Sigmoid colon (tissue), 4 donors: ENCODE results near the gene GRID1.

ENCODE experiments used
- CTCF ChIP-seq, 4 experiments: fragments of 450-650 bp in 3 of 4; fragments of 200-600 bp in 1 of 4; IDR thresholded peaks; one replicate each; pipeline ENCODE4 v1.5.1; 2016 to 2019; ENCODE audit warnings: antibody characterized with exemption in 4 of 4, mild to moderate bottlenecking in 3 of 4, moderate library complexity in 2 of 4
- EP300 ChIP-seq, 4 donors: sonication (generic); formaldehyde crosslinking; IDR thresholded peaks; one replicate each; pipeline ENCODE4 v1.6.1; 2017; ENCODE audit warnings: antibody characterized with exemption in 4 of 4

GRCh38 chr10:85778074-85778473, 588.5 kb downstream of the GRID1 start:
- TF ChIP-seq CTCF (IDR thresholded peaks at IDR 0.05) (no peak), EP300 (IDR thresholded peaks at IDR 0.05) (no peak)
